ENCODE data around the gene OOSP2. TPM values are rescaled to one million over a fixed set of nuclear protein-coding genes. Genes with fewer than 3 reads are reported as not detected.

OOSP2 gene
- total and polyA plus RNA-seq, 2 donors (not counting 1 experiment from before 2014, with no cell fraction given), result not detected

- Histone ChIP-seq H3K9ac (ENCODE audit: low read length) (no peak overlapping the region), H3K36me3 (replicated peaks in 1 of 2; ENCODE audit: control extremely low read depth in 1 of 2, control insufficient read depth in 1 of 2, extremely low read depth in 1 of 2, insufficient read depth in 2 of 2, low read length in 1 of 2) (no peaks in the 10 kb centered on the region), H4K20me1 (ENCODE audit: control insufficient read depth, insufficient read depth, low read length, poor library complexity, severe bottlenecking) (no peaks in the 10 kb centered on the region), H3K4me2 (replicated peaks; ENCODE audit: low read depth, low read length, poor library complexity, severe bottlenecking) (no peak overlapping the region), H3K27ac (ENCODE audit: low read length in 2 of 2) (no peak overlapping the region), H3K79me2 (ENCODE audit: control insufficient read depth, insufficient read depth, low read length) (no peaks in the 10 kb centered on the region), H3K4me3 (ENCODE audit: control extremely low read depth in 1 of 5, extremely low read depth in 1 of 5, insufficient read depth in 1 of 5, low read depth in 2 of 5, low read length in 4 of 5) (no peak overlapping the region), H3K9me3 (ENCODE audit: control extremely low read depth in 1 of 3, control insufficient read depth in 2 of 3, insufficient read depth in 1 of 3, low read length in 2 of 3) (peaks cover 0 to 16% (median 0%) of the 10 kb centered on the region in 3 donors), H3K4me1 (ENCODE audit: control insufficient read depth in 2 of 2, insufficient read depth in 2 of 2, low read length in 2 of 2) (no peaks in the 10 kb centered on the region), H3K27me3 (replicated peaks in 1 of 4; ENCODE audit: control extremely low read depth in 1 of 4, control insufficient read depth in 3 of 4, insufficient read depth in 4 of 4, low read length in 3 of 4) (no peaks in the 10 kb centered on the region), H2AFZ (ENCODE audit: insufficient read depth, low read depth, low read length, poor library complexity, severe bottlenecking) (no peak overlapping the region)
- Mint-ChIP-seq H3K9me3 (ENCODE audit: insufficient read depth) (peaks cover 2% of the 10 kb centered on the region), H3K4me1 (no peaks in the 10 kb centered on the region), H3K27me3 (peaks cover 14% of the 10 kb centered on the region), H3K4me3 (no peak overlapping the region), H3K27ac (no peak overlapping the region)
- CTCF ChIA-PET, result no interaction called here
- ATAC-seq (ENCODE audit: low read depth) (no peak), DNase-seq (no peak)
- intact Hi-C loops (cut with micrococcal nuclease), result no loop called here
- TF ChIP-seq EZH2 (IDR thresholded peaks at IDR 0.05; ENCODE audit: borderline replicate concordance, insufficient read depth, low read depth, low read length, poor library complexity, severe bottlenecking), result no peak
- TF ChIP-seq CTCF (IDR thresholded peaks at IDR 0.05), result no peak
- WGBS (ENCODE audit: insufficient coverage), result over 99% methylated on average over 7 of the region's 15 CpGs
- POLR2A ChIA-PET, result no interaction called here
Observed at GRCh38 chr11:60077216-60077817, 37.1 kb downstream of the OOSP2 start.

- no peak overlapping the region for H3K4me3 Mint-ChIP-seq
- intact Hi-C loops (cut with micrococcal nuclease), result no loop called here
- H3K27me3 Mint-ChIP-seq, result peaks cover 14% of the 10 kb centered on the region
- H4K20me1 ChIP-seq (ENCODE audit: control insufficient read depth, insufficient read depth, low read length, poor library complexity, severe bottlenecking), result no peaks in the 10 kb centered on the region
- no peak overlapping the region for H3K4me3 ChIP-seq (ENCODE audit: control extremely low read depth in 1 of 5, extremely low read depth in 1 of 5, insufficient read depth in 1 of 5, low read depth in 2 of 5, low read length in 4 of 5)
- no peak overlapping the region for H3K4me2 ChIP-seq (replicated peaks; ENCODE audit: low read depth, low read length, poor library complexity, severe bottlenecking)
- WGBS (ENCODE audit: insufficient coverage), result 100% methylated on average over 1 of the region's 1 CpG
- no peak for DNase-seq
- H3K4me1 ChIP-seq (ENCODE audit: control insufficient read depth in 2 of 2, insufficient read depth in 2 of 2, low read length in 2 of 2), result no peaks in the 10 kb centered on the region
- no peaks in the 10 kb centered on the region for H3K27me3 ChIP-seq (replicated peaks in 1 of 4; ENCODE audit: control extremely low read depth in 1 of 4, control insufficient read depth in 3 of 4, insufficient read depth in 4 of 4, low read length in 3 of 4)
- ChIA-PET POLR2A (no interaction called here), CTCF (no interaction called here)
- H3K9ac ChIP-seq (ENCODE audit: low read length), result no peak overlapping the region
- H3K79me2 ChIP-seq (ENCODE audit: control insufficient read depth, insufficient read depth, low read length), result no peaks in the 10 kb centered on the region
- no peaks in the 10 kb centered on the region for H3K36me3 ChIP-seq (replicated peaks in 1 of 2; ENCODE audit: control extremely low read depth in 1 of 2, control insufficient read depth in 1 of 2, extremely low read depth in 1 of 2, insufficient read depth in 2 of 2, low read length in 1 of 2)
- TF ChIP-seq CTCF (IDR thresholded peaks at IDR 0.05) (no peak), EZH2 (IDR thresholded peaks at IDR 0.05; ENCODE audit: borderline replicate concordance, insufficient read depth, low read depth, low read length, poor library complexity, severe bottlenecking) (no peak)
- H3K27ac Mint-ChIP-seq, result no peak overlapping the region
- H2AFZ ChIP-seq (ENCODE audit: insufficient read depth, low read depth, low read length, poor library complexity, severe bottlenecking), result no peak overlapping the region
- no peak for ATAC-seq (ENCODE audit: low read depth)
- peaks cover 2% of the 10 kb centered on the region for H3K9me3 Mint-ChIP-seq (ENCODE audit: insufficient read depth)
- peaks cover 0 to 16% (median 0%) of the 10 kb centered on the region in 3 donors for H3K9me3 ChIP-seq (ENCODE audit: control extremely low read depth in 1 of 3, control insufficient read depth in 2 of 3, insufficient read depth in 1 of 3, low read length in 2 of 3)
- no peak overlapping the region for H3K27ac ChIP-seq (ENCODE audit: low read length in 2 of 2)
- no peaks in the 10 kb centered on the region for H3K4me1 Mint-ChIP-seq
Observed at GRCh38 chr11:60077981-60078380, 37.8 kb downstream of the OOSP2 start.
